SU-DHL-6 (cell line): ENCODE measurements around the gene NCAPG2.

Experiments
- CTCF ChIP-seq: fragments of 200-600 bp; sonication (generic); IDR thresholded peaks from one replicate; pipeline ENCODE4 v1.5.1; 2017; ENCODE audit warnings: antibody characterized with exemption, mild to moderate bottlenecking, low read length, moderate library complexity; ENCODE audit not compliant: insufficient read depth, poor library complexity, severe bottlenecking
- EZH2phosphoT487 ChIP-seq: fragments of 200-600 bp; sonication (generic), shearing (Covaris generic); conservative IDR thresholded peaks from 2 replicates; pipeline ENCODE4 v1.6.1; 2018; ENCODE audit warnings: mild to moderate bottlenecking, antibody characterized with exemption, low read length, moderate library complexity, mixed read lengths

- TF ChIP-seq CTCF (no peak), EZH2phosphoT487 (no peak)
These were observed 56.4 kb downstream of the NCAPG2 start for GRCh38 chr7:158648168-158648567.
